K562 (cell line): ENCODE results near the gene YIF1A. TPM values are rescaled to one million over a fixed set of nuclear protein-coding genes. Genes with fewer than 3 reads are reported as not detected.

Source experiments
- ATAC-seq: fragments of 200-7000 bp; cut with Tn5 transposase; 3 replicates; pipeline ENCODE4 v1.9.1; 2020; ENCODE audit warnings: moderate library complexity
- BruUV-seq: library from RNA; stranded (reverse); fragments of 400-500 nt; replicated peaks from 2 replicates; lab custom pipeline; 2021; lab: Mats Ljungman, UMichigan
- CTCF ChIA-PET: fragments of 300-600 bp; formaldehyde crosslinking; extraction: SDS; loops from one replicate; lab custom pipeline; 2021; ENCODE audit warnings: low intra/inter-chr PET ratio; lab: Yijun Ruan, JAX
- POLR2A ChIA-PET: fragments of 300-600, 350-650 bp; sonication (Branson Sonifier 250); formaldehyde crosslinking; extraction: SDS; loops from one replicate; lab custom pipeline; 2021; ENCODE audit warnings: antibody characterized with exemption, inconsistent platforms; lab: Yijun Ruan, JAX
- DNase-seq, 4 experiments: peaks; one replicate each; pipeline versions ENCODE4 v3.0.0 to v3.0.0-alpha.2; 2011 to 2018; ENCODE audit warnings: low spot score in 3 of 4, mixed read lengths in 3 of 4; ENCODE audit errors: extremely low read depth in 1 of 4
- FAIRE-seq: peaks from 2 replicates; lab custom pipeline; 2011; peaks lifted over from hg19 to GRCh38; lab: Jason Lieb, UNC
- H2AFZ ChIP-seq: 2 replicates; pipeline ENCODE4 v1.6.0; 2011; ENCODE audit warnings: low read depth, low read length, control low read depth, inconsistent platforms
- H3K27ac ChIP-seq: fragments of 200-600 bp; 3 replicates; pipeline ENCODE4 v1.8.0; 2011; ENCODE audit warnings: low read depth, mild to moderate bottlenecking, control low read depth, inconsistent platforms, low read length, moderate library complexity, mixed read lengths; ENCODE audit errors: extremely low read depth
- H3K27me3 ChIP-seq, 2 experiments: fragments of 300-600 bp in 1 of 2; 2 replicates in 1 of 2; 3 replicates in 1 of 2; pipeline versions ENCODE4 v1.6.0 to v1.8.0; 2011; ENCODE audit warnings: inconsistent platforms in 2 of 2, low read length in 2 of 2, mild to moderate bottlenecking in 1 of 2, mixed read lengths in 1 of 2, moderate library complexity in 1 of 2; ENCODE audit not compliant: control insufficient read depth in 2 of 2, insufficient read depth in 2 of 2
- H3K36me3 ChIP-seq: fragments of 300-600 bp; 3 replicates; pipeline ENCODE4 v1.8.0; 2011; ENCODE audit warnings: mild to moderate bottlenecking, low read length, inconsistent platforms; ENCODE audit not compliant: control insufficient read depth, insufficient read depth
- H3K4me1 ChIP-seq, 2 experiments: fragments of 200-600 bp in 1 of 2; replicated peaks in 1 of 2; 2 replicates in 1 of 2; 3 replicates in 1 of 2; pipeline versions ENCODE4 v1.5.1 to v1.8.0; 2011; ENCODE audit warnings: inconsistent platforms in 2 of 2, low read length in 2 of 2, mild to moderate bottlenecking in 1 of 2, mixed read lengths in 1 of 2, moderate library complexity in 1 of 2; ENCODE audit not compliant: control insufficient read depth in 2 of 2, insufficient read depth in 2 of 2
- H3K4me2 ChIP-seq: 2 replicates; pipeline ENCODE4 v1.6.1; 2011; ENCODE audit warnings: low read length, control low read depth, inconsistent platforms, mixed read lengths; ENCODE audit not compliant: insufficient read depth
- H3K4me3 ChIP-seq: fragments of 200-600 bp; sonication (generic), shearing (Covaris generic); 2 replicates; pipeline ENCODE4 v1.5.1; 2016; ENCODE audit warnings: control low read depth, inconsistent platforms
- H3K79me2 ChIP-seq: fragments of 200-600 bp; 3 replicates; pipeline ENCODE4 v1.8.0; 2011; ENCODE audit warnings: low read length, inconsistent platforms; ENCODE audit not compliant: control insufficient read depth, insufficient read depth
- H3K9ac ChIP-seq, 2 experiments: 2 replicates each; pipeline versions ENCODE4 v1.6.0 to v1.6.1; 2011; ENCODE audit warnings: low read depth in 2 of 2, low read length in 2 of 2, control low read depth in 1 of 2, inconsistent platforms in 1 of 2, mild to moderate bottlenecking in 1 of 2, mixed read lengths in 1 of 2; ENCODE audit not compliant: insufficient read depth in 1 of 2
- H3K9me1 ChIP-seq: one replicate; pipeline ENCODE4 v1.6.0; 2011; ENCODE audit warnings: inconsistent platforms, mild to moderate bottlenecking, low read length, moderate library complexity; ENCODE audit not compliant: control insufficient read depth, insufficient read depth
- H3K9me3 ChIP-seq: replicated peaks from 2 replicates; pipeline ENCODE4 v1.5.1; 2011; ENCODE audit warnings: low read depth, low read length, inconsistent platforms; ENCODE audit not compliant: control insufficient read depth, insufficient read depth
- H4K20me1 ChIP-seq: replicated peaks from 2 replicates; pipeline ENCODE4 v1.6.1; 2011; ENCODE audit warnings: low read length, inconsistent platforms, mixed read lengths; ENCODE audit not compliant: control insufficient read depth, insufficient read depth
- CHCHD3 ChIP-seq: fragments of 250-450 bp; sonication (Bioruptor Pico); IDR thresholded peaks from 2 replicates; pipeline ENCODE4 v2.1.2; 2022; ENCODE audit warnings: mild to moderate bottlenecking
- GTF2E2 ChIP-seq: fragments of 200-800 bp; sonication (Bioruptor generic); IDR thresholded peaks from 2 replicates; pipeline ENCODE4 v1.6.1; 2016; ENCODE audit warnings: missing genetic modification characterization, missing compliant biosample characterization
- JUN ChIP-seq, 2 experiments: sonication (generic) in 1 of 2; formaldehyde crosslinking in 1 of 2; IDR thresholded peaks; 2 replicates each; pipeline versions ENCODE4 v1.6.1 to v1.8.0; 2012 to 2022; ENCODE audit warnings: borderline replicate concordance in 2 of 2, mild to moderate bottlenecking in 2 of 2, improper control_type of control experiment in 1 of 2, low read depth in 1 of 2, low read length in 1 of 2, missing genetic modification reagents in 1 of 2
- NFIC ChIP-seq: fragments of 450-650 bp; IDR thresholded peaks from 2 replicates; pipeline ENCODE4 v1.6.1; 2017; ENCODE audit warnings: mild to moderate bottlenecking, inconsistent platforms
- NR2C2 ChIP-seq, 2 experiments: fragments of 200-800 bp in 1 of 2; sonication (Bioruptor generic) in 1 of 2; sonication (generic) in 1 of 2; formaldehyde crosslinking in 1 of 2; IDR thresholded peaks; 2 replicates each; pipeline versions ENCODE4 v1.6.1 to v1.8.0; 2016 to 2022; ENCODE audit warnings: mild to moderate bottlenecking in 1 of 2, missing compliant biosample characterization in 1 of 2, missing genetic modification characterization in 1 of 2, missing genetic modification reagents in 1 of 2
- SIN3A ChIP-seq, 2 experiments: fragments of 150-350 bp in 1 of 2; IDR thresholded peaks; 2 replicates each; pipeline ENCODE4 v1.6.1; 2011 to 2016; ENCODE audit warnings: borderline replicate concordance in 2 of 2, low read depth in 2 of 2, low read length in 2 of 2, mild to moderate bottlenecking in 2 of 2, moderate library complexity in 2 of 2; ENCODE audit not compliant: control insufficient read depth in 1 of 2
- TEAD1 ChIP-seq, 2 experiments: fragments of 450-650 bp in 1 of 2; sonication (generic) in 1 of 2; formaldehyde crosslinking; IDR thresholded peaks; 2 replicates each; pipeline versions ENCODE4 v1.4.0 to v1.8.0; 2020 to 2022; ENCODE audit warnings: mild to moderate bottlenecking in 2 of 2, missing genetic modification reagents in 1 of 2
- ZNF695 ChIP-seq: fragments of 450-650 bp; formaldehyde crosslinking; IDR thresholded peaks from 2 replicates; pipeline ENCODE4 v1.4.0; 2020; ENCODE audit warnings: mild to moderate bottlenecking, moderate library complexity
- WGBS: fragments of 100-300 bp; shearing (Covaris generic); methylation state at CpG from one replicate; pipeline ENCODE4 v1.1.6; 2016; ENCODE audit warnings: low coverage, mixed read lengths; ENCODE audit not compliant: insufficient coverage; ENCODE audit errors: missing lambda C conversion rate; 5-methylcytosine and 5-hydroxymethylcytosine counted together
- in situ Hi-C: fragments of 300-500 bp; cut with MboI; formaldehyde crosslinking; loops from 4 replicates; pipeline ENCODE4 v1.15.0; 2018; ENCODE audit warnings: inconsistent platforms, mixed read lengths
- intact Hi-C: fragments of 100-400 bp; cut with micrococcal nuclease; formaldehyde crosslinking; loops from 2 replicates; pipeline ENCODE4 v1.14.2; 2022
- polyA plus RNA-seq, 8 experiments: library from polyadenylated mRNA; depleted of rRNA in 4 of 8; stranded (reverse) in 5 of 8; unstranded in 3 of 8; fragments of >200 nt; fragmentation: Nextera tagmentation in 2 of 8; fragmentation: Illumina TruSeq in 1 of 8; extraction: Ambion mirVana in 2 of 8; extraction: Trizol in 1 of 8; gene quantifications; 2 replicates each; pipeline versions ENCODE4 v1.2.1 to v1.2.3, GENCODE V29; 2011 to 2014; ENCODE audit warnings: inconsistent platforms in 1 of 8, missing spikeins in 1 of 8
- total RNA-seq, 7 experiments: library from RNA; depleted of rRNA in 6 of 7; stranded (reverse); fragments of >200 nt in 6 of 7; fragmentation: Illumina TruSeq in 2 of 7; extraction: Trizol in 2 of 7; gene quantifications; 2 replicates each; pipeline versions ENCODE4 v1.2.1 to v1.2.3, GENCODE V29; 2011 to 2021; ENCODE audit warnings: low replicate concordance in 1 of 7
- TF ChIP-seq, protein P1 (sequence below): sonication (generic); formaldehyde crosslinking; IDR thresholded peaks from 2 replicates; pipeline ENCODE4 v1.8.0; 2022; ENCODE audit warnings: missing genetic modification reagents, mild to moderate bottlenecking, borderline replicate concordance

Gene YIF1A
- total and polyA plus RNA-seq, 9 of the 15 experiments (the other 6 are each of a cell fraction or from before 2014, with no cell fraction given), result 8.6 to 121 (median 77.2) TPM

DNA sequence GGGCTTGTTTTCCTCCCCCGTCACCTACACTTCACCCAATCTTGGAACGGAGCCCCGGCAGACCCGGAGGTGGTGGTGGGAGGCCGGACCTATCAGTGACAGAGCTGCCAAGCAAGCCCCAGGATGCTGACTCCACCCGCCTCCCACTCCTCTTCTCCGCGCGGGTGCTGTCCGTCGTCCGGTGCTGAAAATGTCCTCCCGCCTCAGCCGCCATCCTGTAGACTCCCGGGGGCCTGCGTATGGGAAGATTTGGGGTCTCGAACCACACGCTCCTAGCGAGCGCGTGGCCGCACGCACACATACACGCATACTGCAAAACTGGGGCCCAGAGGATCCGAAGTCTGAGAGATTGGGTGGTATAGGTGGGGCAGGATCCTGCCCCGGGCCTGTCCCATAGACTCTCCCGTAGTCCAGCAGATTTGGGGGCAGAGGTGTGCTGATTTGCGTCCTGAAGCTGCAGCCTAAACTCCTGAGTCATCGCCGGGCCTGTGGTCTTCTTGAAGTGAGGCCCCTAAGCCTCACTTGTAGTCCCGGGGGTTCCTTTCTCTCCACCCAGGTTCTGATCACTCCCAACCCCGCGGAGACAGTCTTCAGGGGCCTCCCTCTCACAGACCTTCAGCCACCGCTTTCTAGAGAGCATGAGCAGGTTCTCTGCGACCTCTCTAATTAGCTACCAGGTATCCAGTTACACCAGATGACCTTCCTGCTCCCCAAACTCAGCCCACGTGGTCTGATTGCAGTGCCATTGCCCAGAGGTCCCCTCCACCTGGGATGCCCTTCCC is 796 bp upstream of the YIF1A start (continued):
- TF ChIP-seq TEAD1 (CRISPR knock-in tag; IDR thresholded peaks at IDR 0.05), result 0 out of 4 replicates have a peak, but pooled peaks of 1 of the 2 experiments have one; percentile 65
- peak; percentile 19; the same call in 1 of the 2 replicates for TF ChIP-seq NFIC

GRCh38 chr11:66287889-66288670 is 863 bp downstream of the YIF1A start:
- ATAC-seq (no peak; the same call in 2 of the 3 replicates), FAIRE-seq (peak; percentile 44), DNase-seq (no peak)
- POLR2A ChIA-PET, result interaction anchor here (0.6 to 2.6 kb wide), 15 partner anchors 8 to 1210 kb away, joined by 3 to 18 read pairs (median 4); partner anchors contain the start of genes B4GAT1, CNIH2 and RAB1B
- intact Hi-C loops, result loop anchor here (2.0 kb wide), 1 partner anchor 65 kb away; no protein-coding TSS in a partner anchor
- Histone ChIP-seq H4K20me1 (peaks cover 7% of the 10 kb centered on the region), H3K36me3 (peaks cover 37% of the 10 kb centered on the region; the same call in 2 of the 3 replicates), H3K9me1 (peaks cover 2% of the 10 kb centered on the region), H3K27ac (peak overlapping the region; percentile 80), H3K4me3 (peak overlapping the region; percentile 84), H2AFZ (peak overlapping the region; percentile 90), H3K4me1 (peaks cover 19 to 65% of the 10 kb centered on the region in 2 experiments), H3K4me2 (peak overlapping the region; percentile 100), H3K9ac (peak overlapping the region; percentile 93 to 100), H3K9me3 (no peaks in the 10 kb centered on the region), H3K27me3 (no peaks in the 10 kb centered on the region), H3K79me2 (peaks cover 24% of the 10 kb centered on the region)
- WGBS, result 32% methylated on average over 20 of the region's 20 CpGs
- no TSS peak for BruUV-seq
- in situ Hi-C loops, result no loop called here
- CTCF ChIA-PET, result interaction anchor here (1.2 kb wide), 1 partner anchor 65 kb away, joined by 3 read pairs; no protein-coding TSS in a partner anchor
- TF ChIP-seq SIN3A (IDR thresholded peaks at IDR 0.05; ENCODE audit: borderline replicate concordance in 2 of 2, control insufficient read depth in 1 of 2, low read depth in 2 of 2, low read length in 2 of 2), result 0 out of 4 replicates have a peak, but pooled peaks of 1 of the 2 experiments have one; percentile 17
- TF ChIP-seq, protein P1, sequence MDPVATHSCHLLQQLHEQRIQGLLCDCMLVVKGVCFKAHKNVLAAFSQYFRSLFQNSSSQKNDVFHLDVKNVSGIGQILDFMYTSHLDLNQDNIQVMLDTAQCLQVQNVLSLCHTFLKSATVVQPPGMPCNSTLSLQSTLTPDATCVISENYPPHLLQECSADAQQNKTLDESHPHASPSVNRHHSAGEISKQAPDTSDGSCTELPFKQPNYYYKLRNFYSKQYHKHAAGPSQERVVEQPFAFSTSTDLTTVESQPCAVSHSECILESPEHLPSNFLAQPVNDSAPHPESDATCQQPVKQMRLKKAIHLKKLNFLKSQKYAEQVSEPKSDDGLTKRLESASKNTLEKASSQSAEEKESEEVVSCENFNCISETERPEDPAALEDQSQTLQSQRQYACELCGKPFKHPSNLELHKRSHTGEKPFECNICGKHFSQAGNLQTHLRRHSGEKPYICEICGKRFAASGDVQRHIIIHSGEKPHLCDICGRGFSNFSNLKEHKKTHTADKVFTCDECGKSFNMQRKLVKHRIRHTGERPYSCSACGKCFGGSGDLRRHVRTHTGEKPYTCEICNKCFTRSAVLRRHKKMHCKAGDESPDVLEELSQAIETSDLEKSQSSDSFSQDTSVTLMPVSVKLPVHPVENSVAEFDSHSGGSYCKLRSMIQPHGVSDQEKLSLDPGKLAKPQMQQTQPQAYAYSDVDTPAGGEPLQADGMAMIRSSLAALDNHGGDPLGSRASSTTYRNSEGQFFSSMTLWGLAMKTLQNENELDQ (CRISPR knock-in tag), result no peak
- no peak for TF ChIP-seq NR2C2 (CRISPR knock-in tag; IDR thresholded peaks at IDR 0.05)
- peak; percentile 79; the same call in 1 of the 2 replicates for TF ChIP-seq NR2C2 (tag; IDR thresholded peaks at IDR 0.05)
- TF ChIP-seq ZNF695, result no peak
- 0 out of 2 replicates have a peak, but pooled peaks have one; percentile 4 for TF ChIP-seq GTF2E2
- TF ChIP-seq CHCHD3 (CRISPR knock-in tag), result no peak
- TF ChIP-seq JUN (IDR thresholded peaks at IDR 0.05; ENCODE audit: borderline replicate concordance, low read depth, low read length), result no peak
- TF ChIP-seq JUN (CRISPR knock-in tag; IDR thresholded peaks at IDR 0.05; ENCODE audit: borderline replicate concordance), result 0 out of 2 replicates have a peak, but pooled peaks have one; percentile 44
